ENCODE data around the gene PTTG2.

The PTTG2 gene

GRCh38 chr4:37989398-37990260 lies 29.4 kb downstream of the PTTG2 start:
- DNase-seq (ENCODE audit: low read depth), result no peak

GRCh38 chr4:37990731-37991245 lies 30.6 kb downstream of the PTTG2 start:
- DNase-seq (ENCODE audit: low read depth), result no peak

- no peak for DNase-seq (ENCODE audit: low read depth)
These were observed 31.6 kb downstream of the PTTG2 start for GRCh38 chr4:37991623-37992410.

DNA sequence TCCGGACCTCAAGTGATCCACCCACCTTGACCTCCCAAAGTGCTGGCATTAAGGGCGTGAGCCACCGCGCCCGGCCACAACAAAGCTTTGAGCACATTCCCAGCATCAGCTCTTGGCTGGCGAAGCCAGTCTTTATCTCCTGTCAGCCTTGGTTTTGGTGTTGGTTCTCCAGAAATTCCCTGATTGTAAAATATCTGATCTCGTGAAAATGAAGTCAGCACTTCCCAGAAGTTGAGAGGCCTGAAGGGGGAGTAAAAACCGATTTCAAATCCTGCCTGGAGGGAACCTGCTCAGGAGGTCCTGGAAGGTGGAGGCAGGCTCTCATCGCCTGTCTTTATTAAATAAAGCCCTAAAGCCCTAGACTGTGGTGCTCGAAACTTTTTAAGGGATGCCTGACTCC lies 33.6 kb downstream of the PTTG2 start:
- no peak for DNase-seq (ENCODE audit: low read depth)

GRCh38 chr4:37994569-37994968 lies 34.4 kb downstream of the PTTG2 start:
- DNase-seq (ENCODE audit: low read depth), result no peak

DNA sequence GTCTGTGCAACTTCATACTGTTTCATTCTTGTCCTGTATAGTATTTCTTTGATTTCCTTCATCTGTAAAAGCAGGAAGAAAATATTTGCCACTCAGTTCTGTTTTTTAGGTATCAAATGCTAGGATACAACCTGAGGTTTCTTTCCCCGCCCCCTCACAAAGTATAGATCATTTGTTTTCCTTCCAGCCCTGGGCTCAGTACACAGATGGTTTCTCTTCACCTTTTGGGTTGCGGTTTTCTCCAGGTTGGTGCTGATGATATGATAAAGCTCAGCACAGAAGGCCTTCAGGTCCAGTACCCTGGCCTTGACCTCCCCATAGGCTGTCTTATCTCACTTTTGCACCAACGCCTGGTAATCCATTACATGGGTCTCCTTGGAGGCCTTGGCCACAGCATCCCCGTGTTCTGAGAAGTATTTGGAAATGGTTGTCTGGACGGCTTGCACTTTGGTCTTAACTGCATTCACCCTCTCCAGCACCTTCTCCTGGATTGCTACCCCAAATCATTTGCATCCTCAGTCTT lies 35.2 kb downstream of the PTTG2 start:
- DNase-seq (ENCODE audit: low read depth), result no peak

GRCh38 chr4:37995981-37996775 lies 36.0 kb downstream of the PTTG2 start:
- no peak for DNase-seq (ENCODE audit: low read depth)

- DNase-seq (ENCODE audit: low read depth), result no peak
These were observed 38.0 kb downstream of the PTTG2 start for GRCh38 chr4:37998226-37998625.

DNA sequence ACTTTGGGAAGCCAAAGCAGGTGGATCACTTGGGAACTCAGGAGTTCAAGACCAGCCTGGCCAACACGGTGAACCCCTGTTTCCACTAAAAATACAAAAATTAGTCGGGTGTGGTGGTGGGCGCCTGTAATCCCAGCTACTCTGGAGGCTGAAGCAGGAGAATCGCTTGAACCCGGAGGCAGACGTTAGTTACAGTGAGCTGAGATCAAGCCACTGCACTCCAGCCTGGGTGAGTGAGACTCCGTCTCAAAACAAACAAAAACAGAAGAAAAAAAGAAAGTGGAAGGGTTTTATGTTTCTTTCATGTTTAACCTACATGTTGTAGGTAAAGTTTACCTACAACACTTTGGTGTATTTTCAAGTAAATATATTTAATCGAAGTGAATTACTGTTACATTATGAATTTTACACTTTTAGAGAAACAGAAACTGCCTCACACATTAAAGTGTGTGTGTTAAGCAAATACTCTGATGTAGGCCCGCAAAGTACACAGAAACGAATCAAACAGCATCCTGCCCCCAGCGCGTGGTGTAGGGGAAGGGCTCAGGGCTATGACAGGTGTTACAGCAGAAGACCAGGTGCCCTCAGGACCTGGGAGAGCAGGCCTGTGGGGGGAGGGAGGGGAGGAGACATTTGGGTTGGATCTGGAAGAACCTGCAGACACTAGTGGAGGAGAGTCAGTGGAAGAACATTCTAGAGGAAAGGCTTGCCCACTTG lies 39.0 kb downstream of the PTTG2 start:
- no peak for DNase-seq (ENCODE audit: low read depth)

DNA sequence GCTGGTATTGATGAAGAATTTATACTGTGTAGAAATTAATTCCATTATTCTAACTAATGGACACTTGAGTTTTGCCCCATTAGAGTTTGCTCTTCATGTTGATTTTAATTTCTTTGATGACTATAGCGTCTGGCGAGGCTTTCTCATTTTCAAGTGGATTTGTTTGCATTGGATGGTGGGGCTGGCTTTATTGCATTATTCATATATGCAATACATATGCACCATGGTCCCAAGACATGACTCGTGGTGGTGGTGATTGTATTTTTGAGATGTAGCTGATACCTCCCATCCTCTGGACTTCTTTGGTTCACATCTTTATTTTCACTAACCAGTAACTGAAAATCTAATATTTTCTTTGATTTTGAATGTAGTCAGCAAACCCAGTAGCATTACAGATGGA lies 39.8 kb downstream of the PTTG2 start:
- DNase-seq (ENCODE audit: low read depth), result no peak

DNA sequence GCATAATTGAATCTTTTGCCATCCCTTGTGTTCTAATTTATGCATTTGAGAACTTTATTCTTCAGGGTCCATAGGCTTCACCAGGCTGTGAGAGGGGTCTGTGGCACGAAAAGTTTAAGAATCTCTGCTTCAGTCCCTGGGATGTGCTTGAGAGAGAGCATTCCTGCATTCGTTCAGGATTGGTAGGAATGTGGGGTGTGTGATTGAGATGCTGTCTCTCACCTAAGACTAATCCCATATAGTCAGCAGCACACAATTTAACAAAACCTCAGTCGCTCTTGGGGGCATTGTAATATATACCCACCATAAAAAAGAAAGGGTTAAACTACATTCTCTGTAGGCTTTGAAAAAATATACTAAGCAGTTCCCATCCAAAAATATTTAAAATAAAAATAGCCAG lies 41.7 kb downstream of the PTTG2 start:
- DNase-seq (ENCODE audit: low read depth), result no peak

DNA sequence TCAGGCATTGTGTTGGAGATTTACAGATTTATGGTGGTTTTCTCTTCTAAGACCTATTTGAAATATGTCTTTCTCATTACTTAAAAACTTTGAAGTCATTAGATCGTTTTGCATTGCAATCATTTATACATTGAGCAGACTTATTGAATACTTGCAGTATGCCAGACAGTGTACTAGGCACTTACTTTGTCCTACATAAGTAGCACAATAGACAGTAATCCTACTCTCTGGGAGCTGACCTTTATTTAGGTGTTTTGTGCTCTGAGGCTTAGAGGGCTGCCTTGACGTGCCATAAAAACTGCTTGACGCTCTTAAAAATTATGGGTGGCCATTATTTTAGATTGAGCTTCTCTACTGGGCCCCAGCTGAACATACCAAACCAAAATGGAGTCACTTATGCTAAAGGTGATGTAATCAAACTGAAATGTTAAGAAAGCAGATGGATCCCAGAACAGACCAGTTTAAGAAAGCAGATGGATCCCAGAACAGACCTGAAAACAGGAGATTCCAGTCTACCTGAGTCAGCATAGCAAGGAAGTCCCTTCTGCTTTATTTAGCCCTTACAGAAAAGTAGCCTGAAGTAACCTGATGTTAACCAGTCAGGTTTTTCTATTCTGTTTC lies 42.4 kb downstream of the PTTG2 start:
- DNase-seq (ENCODE audit: low read depth), result no peak

DNA sequence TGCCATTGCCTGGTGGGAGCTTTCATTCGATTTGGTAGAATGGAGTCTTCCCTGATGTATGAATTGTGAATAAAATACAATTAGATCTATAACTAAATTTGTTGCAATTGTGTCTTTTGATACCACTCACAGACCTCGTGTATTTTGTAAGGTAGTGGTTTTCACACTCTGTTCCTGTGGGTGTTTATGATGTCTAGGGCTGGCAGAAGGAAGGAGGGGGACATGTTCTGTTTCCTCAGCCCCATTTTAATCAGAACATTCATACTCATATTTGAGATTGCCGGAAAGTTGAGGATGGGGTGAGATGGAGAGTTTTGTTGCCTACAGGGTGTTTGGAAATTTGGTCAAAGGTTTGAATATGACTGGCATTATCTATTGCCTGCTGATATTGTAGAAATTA lies 42.9 kb downstream of the PTTG2 start:
- no peak for DNase-seq (ENCODE audit: low read depth)

GRCh38 chr4:38003628-38004027 lies 43.4 kb downstream of the PTTG2 start:
- no peak for DNase-seq (ENCODE audit: low read depth)

DNA sequence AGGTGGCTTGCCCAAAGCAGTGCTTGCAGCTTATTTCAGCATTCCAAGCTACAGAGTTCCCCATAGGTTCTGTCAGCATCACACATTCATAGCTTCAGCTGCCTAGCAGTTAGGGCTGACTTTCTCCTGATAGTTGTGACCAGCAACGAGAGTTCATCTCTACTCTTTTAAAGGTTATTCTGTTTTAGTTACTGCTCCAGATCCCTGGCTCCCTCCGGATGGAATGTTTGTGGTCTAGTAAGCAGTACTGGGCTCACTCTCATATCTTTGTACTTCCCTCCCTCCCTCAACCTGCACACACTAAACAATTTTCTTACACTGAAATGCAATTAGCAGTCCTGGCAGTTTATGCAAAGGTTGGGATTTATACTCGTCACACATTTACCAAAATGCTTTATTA lies 43.9 kb downstream of the PTTG2 start:
- DNase-seq (ENCODE audit: low read depth), result no peak

GRCh38 chr4:38004887-38005286 lies 44.7 kb downstream of the PTTG2 start:
- DNase-seq (ENCODE audit: low read depth), result no peak

- no peak for DNase-seq (ENCODE audit: low read depth)
These were observed 45.4 kb downstream of the PTTG2 start for GRCh38 chr4:38005637-38006036.

DNA sequence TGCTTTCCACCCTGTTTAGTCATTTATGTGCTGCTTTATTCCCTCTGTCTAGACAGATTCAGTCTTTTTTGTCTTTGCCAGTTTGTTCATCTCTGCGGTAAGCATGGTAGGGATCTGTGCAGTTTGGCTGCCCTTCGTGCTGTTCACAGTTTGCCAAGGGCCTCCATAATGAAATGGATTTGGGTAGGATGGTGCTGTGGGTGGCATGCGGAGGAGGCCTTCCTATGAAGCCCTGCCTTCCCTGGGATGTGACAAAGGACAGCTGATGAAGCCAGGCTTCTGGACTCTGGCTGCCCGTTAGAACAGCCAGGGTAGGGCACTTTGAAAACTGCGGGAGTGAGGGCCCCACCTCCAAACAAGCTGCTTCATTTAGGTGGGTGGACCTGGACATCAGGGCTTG lies 47.4 kb downstream of the PTTG2 start:
- DNase-seq (ENCODE audit: low read depth), result no peak

DNA sequence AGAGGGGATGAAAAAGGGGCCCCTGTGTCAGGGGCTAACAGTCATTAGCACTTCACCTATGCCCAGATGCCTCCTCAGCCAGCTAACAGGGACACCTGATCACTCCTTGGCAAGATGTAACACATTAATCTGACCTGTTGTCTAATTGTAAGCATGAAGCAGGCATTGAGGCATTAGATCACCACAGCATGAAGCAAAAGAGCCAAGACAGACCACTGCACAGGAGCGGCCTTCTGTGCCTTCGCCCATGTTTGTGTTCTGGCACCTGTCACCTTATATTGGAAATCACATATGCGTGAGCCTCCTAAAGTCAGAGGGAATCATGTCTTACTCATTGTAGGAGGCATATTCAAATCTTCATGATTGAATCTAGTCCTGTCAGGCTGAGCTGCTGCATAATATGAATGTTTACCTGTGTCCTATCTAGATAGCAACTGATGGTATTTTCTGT lies 48.4 kb downstream of the PTTG2 start:
- no peak for DNase-seq (ENCODE audit: low read depth)

GRCh38 chr4:38009421-38009820 lies 49.2 kb downstream of the PTTG2 start:
- DNase-seq (ENCODE audit: low read depth), result no peak

- no peak for DNase-seq (ENCODE audit: low read depth)
These were observed 49.8 kb downstream of the PTTG2 start for GRCh38 chr4:38009949-38010348.
